GM21367 (cell line): ENCODE data around the gene CREB3L2.
"Not testable (repeated sequence)": the region's sequence is repeated elsewhere in the genome, so short reads cannot be mapped to it uniquely, and the experiment has no call there.

ENCODE experiments used
- ATAC-seq: cut with Tn5 transposase; IDR thresholded peaks from one replicate; pipeline ENCODE4 v1.9.1; 2021; ENCODE audit not compliant: unreplicated experiment

Gene CREB3L2

GRCh38 chr7:138014686-138015085 lies 12.8 kb upstream of the CREB3L2 start:
- ATAC-seq: no peak

- not testable (repeated sequence) for ATAC-seq
Observed at GRCh38 chr7:138014201-138014600, 12.3 kb upstream of the CREB3L2 start.

- no peak for ATAC-seq
Observed at GRCh38 chr7:138009350-138009653, 7.4 kb upstream of the CREB3L2 start.

- ATAC-seq: no peak
Observed at GRCh38 chr7:138008588-138009349, 6.9 kb upstream of the CREB3L2 start.

- no peak for ATAC-seq
Observed at GRCh38 chr7:138008019-138008587, 6.2 kb upstream of the CREB3L2 start.

GRCh38 chr7:138006106-138006505 lies 4.2 kb upstream of the CREB3L2 start:
- ATAC-seq: no peak

- ATAC-seq: no peak
Observed at GRCh38 chr7:138004936-138005335, 3.0 kb upstream of the CREB3L2 start.

- ATAC-seq: no peak
Observed at GRCh38 chr7:138004046-138004445, 2.2 kb upstream of the CREB3L2 start.

- no peak for ATAC-seq
Observed at GRCh38 chr7:138002828-138003189, 923 bp upstream of the CREB3L2 start.

GRCh38 chr7:138002096-138002827 lies 376 bp upstream of the CREB3L2 start:
- peak; percentile 94 for ATAC-seq

GRCh38 chr7:138000081-138000701 lies 1.7 kb downstream of the CREB3L2 start:
- ATAC-seq: no peak

- ATAC-seq: no peak
Observed at GRCh38 chr7:137999496-138000080, 2.3 kb downstream of the CREB3L2 start.

- ATAC-seq: no peak
Observed at GRCh38 chr7:137998250-137998649, 3.6 kb downstream of the CREB3L2 start.

GRCh38 chr7:137996871-137997270 lies 5.0 kb downstream of the CREB3L2 start:
- no peak for ATAC-seq

GRCh38 chr7:137996386-137996851 lies 5.5 kb downstream of the CREB3L2 start:
- ATAC-seq: no peak

- no peak for ATAC-seq
Observed at GRCh38 chr7:137994216-137994615, 7.7 kb downstream of the CREB3L2 start.

GRCh38 chr7:137993395-137993743 lies 8.5 kb downstream of the CREB3L2 start:
- ATAC-seq: no peak

GRCh38 chr7:137992550-137993394 lies 9.1 kb downstream of the CREB3L2 start:
- peak; percentile 49 for ATAC-seq

GRCh38 chr7:137992104-137992549 lies 9.8 kb downstream of the CREB3L2 start:
- no peak for ATAC-seq

- ATAC-seq: no peak
Observed at GRCh38 chr7:137990251-137990941, 11.5 kb downstream of the CREB3L2 start.
